Islet precursor cell (in vitro differentiated cells): Measurements from ENCODE around the gene GBX2.

Experiments
- DNase-seq: peaks from one replicate; pipeline ENCODE4 v3.0.0-alpha.2; 2018

GBX2 gene

DNA sequence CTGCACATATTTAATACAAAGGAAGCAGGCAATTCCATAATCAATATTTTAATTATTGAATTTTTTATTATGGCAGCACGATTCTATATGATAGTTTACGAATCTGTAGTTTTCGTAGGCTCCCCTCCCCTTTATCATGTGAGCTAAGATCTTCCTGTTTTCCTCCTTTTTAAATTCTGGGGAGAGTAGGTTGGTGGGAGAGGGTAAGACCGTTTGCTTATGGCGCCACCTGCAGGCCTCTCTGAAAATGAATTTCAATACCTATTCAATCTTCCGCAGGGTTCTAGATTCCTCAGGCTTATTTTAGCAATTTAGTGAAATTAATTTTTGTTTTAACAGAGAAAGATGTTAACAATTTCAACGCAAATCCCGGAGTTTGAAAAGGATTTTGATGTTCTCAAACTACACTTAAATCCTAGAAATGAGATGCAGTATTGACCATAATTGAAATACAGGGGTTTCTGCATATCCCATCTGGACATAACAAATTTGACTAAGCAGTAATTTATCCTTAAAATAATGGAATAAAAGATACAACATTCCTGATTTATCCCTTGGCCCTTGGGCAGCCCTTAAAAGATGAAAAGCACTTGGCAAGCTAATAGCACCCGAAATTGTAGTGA, 12.8 kb upstream of the GBX2 start:
- peak; percentile 73 for DNase-seq

DNA sequence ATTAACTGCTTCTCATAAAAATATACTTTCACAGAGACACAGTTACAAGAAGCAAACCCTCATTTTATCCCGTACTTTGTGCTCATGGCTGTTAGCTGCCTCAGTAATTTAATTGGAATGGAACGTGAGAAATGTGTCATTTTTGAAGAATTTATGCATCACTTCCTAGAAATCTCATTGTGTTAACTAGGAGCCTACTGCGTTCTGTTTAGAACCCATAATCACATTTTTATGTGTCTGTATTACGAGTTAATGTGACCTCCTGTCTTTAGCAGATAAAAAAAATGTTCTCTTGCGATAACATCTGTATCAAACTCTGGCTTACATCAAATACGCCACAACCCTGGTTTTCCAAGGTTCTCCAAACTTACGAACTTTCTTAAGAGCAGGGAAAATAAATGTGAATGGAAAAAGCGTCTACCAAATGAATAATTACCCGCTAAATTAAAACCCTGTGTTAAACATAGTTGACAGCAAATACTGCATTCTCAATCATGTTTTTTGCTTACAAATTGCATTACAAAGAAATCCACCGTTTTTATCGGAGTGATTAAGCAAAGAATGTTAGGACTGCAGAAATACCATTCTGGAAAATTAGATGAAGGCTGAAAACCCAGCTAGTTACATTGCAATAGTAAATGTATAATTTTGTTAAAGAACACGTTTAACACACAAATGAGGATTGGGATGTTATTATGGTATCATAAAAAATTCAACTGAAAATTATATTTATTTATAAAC, 12.1 kb upstream of the GBX2 start:
- DNase-seq: no peak

DNA sequence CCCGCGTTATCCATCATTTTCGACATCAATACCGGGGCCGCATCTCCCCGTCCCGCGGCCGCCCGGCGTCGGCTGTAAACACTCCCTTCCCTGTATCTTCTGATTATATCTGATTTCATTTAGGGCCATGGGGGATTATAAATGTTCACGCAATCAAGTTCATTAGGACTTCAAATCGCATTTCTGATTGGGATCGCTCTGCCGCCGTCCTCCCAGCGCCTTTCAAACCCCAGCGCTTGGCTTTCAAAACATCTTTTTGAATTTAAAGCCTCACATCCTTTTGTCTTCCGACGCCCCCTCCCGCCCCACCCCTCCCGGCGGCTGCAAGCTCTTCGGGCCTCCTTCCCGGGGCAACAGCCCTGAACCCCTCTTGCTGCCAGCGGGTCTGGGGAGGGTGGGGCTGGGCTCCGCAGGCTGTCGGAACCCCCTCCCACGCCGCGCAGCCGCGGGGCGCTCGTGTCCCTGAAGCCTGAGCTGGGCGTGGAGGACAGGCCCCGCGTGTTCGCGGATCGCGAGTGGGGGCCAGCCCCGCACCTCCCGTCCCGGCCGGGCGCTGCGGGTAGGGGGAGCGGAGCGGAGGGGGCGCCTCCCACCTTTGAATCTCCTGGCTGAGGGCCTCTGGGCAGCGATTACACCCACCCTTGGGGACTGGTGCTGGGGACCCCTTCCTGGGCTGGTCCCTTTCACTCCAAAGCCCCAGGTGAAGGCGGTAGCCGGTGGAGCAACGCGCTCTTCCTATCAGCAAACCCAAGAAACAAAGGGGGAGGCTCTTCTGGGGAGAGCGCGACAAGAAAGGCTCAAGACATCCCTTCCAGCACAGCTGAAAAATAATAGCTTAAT, 11.3 kb upstream of the GBX2 start:
- DNase-seq: peak; percentile 55

DNA sequence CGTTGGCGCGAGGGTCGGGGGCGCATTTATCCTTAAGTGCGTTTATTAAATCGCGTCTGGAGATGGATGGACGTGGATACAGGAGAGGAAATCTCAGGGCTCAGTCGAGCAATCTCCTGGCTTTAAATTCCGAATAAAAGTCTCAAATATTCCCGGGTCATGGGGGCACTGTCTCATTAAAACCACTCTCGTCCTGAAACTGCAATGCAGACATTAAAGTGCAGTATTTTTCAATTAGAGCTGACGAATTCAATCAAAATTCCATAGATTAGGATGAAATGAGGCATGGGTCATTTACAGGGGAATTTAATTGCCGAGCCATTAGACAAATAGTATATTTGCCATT, 10.7 kb upstream of the GBX2 start:
- no peak for DNase-seq

DNA sequence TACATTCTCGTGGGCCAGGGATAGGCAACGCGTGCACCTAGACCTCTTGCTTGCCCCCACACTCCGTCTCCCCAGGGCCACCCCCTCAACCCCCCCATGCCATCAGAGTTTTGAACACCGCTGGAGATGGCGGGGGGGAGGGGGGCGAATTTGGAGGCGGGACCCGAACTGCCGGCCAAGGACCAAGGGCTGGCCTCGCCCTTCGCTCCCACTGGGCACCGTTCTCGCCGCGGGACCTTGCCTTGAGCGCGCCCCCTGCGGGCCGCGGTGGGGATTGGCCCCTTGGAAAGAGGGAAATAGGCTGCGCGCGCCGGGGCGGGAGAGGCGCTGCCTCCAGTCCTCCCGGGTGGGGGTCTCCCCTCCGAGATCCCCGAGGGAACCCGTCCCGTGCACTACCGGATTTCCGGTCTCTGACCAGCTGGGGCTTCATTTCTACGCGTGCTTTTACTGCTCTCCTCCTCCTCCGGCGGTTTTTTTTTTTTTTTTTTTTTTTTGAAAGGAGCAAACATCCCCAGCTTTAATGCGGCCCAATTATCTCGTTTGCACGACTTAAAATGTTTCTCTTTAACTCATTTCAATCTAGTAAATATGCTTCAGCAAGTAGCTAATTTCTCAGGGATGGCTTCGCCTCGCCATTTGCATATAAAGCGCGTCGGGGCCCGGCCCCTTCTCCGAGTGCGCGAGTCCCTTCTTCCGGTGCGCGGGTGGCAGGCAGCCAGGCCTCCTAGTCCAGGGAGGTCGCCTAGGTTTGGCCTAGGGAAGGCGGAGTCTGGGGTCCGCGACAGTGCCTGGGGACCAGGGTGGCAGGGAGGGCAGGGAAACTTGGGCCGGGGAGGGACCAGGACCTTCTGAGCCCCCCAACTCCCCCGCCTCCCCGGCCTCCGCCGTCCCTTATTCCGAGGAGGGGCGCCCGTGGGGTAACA, 10.0 kb upstream of the GBX2 start:
- DNase-seq: peak; percentile 90

DNA sequence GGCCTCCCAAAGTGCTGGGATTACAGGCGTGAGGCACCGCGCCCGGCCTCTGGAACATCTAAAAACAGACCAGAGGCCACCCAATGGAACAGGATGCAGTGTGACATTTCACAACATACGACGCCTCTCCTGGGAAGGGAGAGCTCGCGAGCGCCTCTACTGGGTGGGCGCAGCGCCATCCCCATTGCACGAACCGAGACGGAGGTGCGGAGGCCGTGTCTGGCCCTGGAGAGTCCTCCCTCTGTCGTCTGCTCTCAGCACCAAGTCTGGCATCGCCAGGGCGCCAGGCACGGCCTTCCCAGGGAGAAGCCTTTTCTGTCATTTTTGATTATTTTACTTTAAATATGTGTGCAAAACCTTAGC, 9.4 kb upstream of the GBX2 start:
- DNase-seq: peak; percentile 85

DNA sequence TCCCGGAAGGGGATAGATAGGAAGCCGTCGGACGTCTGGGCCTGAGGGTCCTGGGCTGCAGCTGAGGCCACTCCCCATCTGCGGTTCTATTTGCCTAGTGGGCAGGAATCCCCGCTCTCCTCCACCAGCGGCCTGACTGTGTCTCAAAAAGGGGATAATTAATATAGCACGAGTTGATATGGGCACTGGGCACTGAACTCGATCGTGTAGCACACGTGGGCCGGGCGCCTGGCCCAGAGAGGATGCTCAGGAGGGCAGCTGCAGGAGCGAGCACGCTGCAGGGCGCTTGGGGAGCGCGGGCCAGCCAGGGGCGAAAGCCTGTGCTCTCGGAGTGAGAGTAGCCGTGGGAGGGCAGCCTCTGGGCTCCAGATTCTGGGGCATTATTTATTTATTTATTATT, 8.8 kb upstream of the GBX2 start:
- no peak for DNase-seq

DNA sequence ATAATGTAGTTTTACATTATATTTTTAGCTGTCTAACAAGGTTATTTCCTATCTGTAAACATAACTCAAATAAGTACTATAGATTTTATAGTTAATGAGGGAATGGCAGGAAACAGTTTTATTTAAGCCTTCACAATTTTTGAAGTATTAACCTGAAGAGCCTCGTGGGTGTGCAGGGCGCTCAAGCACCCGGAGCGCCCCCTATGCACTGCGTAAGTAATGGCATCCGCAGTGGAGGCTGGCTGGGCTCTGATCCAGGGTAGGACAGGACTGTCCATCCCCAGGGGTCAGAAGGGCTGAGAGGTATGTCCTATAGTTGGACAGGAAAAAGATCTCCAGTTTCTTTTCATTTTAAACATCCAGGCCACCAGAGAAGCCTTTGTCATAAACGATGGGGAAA, 8.2 kb upstream of the GBX2 start:
- DNase-seq: no peak

DNA sequence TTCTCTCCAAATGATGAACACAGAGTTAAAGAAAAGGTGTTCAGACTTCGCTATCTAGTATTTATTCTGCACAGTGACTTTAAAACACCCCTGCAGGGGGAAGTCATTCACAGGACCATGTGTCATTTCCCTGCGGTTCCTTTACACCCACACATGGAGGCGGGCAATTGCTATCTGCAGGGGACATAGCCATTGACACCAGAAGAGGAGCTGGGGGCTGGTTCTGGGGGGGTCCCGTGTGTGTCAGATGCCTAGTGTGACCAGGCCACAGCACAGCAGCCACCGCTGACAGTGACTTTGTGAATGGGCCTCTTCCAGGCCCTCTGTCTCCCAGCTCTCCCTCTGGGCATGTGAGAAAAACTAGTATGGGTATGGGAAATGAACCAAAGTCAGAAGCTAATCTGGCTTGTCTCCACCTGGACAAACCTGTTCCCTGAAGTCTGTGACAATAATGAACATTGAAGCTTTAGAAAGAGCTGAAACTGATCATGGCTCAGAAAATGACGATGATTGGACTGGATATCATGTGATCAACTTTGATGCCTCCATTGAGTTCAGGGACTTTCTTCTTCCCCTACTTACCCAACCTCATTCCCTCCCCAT, 7.5 kb upstream of the GBX2 start:
- peak; percentile 67 for DNase-seq

DNA sequence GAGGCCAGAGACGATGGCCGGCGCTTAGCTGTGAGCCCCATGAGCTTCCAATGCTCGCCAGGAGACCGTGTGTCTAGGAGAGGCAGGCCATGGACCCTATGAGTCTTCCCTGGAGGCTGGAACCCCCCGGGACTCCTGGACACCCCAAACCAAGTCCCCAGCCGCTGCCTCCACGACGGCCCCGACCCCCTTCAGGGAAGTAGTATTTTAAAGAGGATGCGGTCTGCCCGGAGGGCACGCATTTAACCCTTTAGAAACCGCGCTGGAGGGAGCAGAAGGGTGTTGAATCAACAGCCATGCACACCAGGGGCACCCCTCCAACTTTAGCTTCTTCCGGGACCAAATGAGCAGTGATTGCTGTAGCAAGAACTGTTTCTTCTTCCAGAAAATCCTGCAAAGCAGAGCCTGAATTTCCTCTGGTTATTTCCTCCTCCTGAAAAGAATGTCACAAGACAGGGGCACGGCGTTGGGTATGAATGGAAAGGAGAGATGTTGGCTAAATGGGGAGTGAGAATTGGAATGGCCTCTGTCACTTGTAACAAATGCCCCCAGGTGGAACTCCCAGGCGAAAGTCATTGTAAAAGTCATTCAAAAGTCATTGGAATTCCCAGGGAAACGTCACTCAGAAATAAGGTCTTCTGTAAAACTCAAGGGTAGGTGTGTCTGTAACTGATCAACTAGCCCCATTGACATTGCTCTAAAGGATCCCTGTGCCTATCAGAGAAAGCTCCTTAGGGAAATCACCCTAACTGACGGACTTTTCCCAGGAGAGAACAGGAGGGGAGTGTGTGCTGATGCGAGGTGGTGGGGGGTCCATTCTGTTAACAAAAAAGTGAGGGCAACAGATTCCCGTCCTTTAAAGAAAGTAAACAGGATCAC, 5.8 kb upstream of the GBX2 start:
- no peak for DNase-seq

DNA sequence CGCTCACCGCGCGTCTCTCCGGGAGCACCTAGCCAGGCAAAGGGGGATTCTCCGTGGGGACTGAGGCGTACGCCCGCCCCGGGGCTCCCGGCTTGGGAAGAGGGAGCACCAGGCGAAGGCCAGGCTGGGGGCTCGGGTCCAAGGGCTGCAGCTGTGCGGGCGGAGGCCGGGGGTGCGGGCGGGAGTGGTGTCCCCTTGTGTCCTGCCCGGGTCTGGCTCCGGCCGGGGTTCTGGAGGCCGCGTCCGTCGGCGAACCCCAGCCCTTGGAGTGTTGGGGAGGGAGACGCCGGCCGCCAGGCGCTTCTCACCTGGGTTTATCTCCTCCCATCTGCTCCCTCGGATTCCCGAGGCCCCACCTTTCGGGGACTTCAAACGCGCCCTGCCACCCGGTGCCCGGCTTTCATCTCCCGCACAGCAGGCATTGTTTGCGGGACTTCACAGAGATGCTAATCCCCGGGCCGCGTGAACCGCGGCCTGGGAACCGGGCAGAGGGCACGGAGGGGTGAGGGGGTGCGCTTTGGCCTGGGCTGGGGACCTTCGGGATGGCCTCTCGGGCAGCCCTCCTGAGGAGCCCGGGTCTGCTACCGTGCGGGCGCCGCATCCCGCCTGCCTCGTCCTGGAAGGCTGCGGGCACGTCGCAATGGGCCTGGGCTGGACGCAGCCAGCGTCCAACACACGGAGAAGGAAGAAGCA, 5.0 kb upstream of the GBX2 start:
- DNase-seq: no peak

DNA sequence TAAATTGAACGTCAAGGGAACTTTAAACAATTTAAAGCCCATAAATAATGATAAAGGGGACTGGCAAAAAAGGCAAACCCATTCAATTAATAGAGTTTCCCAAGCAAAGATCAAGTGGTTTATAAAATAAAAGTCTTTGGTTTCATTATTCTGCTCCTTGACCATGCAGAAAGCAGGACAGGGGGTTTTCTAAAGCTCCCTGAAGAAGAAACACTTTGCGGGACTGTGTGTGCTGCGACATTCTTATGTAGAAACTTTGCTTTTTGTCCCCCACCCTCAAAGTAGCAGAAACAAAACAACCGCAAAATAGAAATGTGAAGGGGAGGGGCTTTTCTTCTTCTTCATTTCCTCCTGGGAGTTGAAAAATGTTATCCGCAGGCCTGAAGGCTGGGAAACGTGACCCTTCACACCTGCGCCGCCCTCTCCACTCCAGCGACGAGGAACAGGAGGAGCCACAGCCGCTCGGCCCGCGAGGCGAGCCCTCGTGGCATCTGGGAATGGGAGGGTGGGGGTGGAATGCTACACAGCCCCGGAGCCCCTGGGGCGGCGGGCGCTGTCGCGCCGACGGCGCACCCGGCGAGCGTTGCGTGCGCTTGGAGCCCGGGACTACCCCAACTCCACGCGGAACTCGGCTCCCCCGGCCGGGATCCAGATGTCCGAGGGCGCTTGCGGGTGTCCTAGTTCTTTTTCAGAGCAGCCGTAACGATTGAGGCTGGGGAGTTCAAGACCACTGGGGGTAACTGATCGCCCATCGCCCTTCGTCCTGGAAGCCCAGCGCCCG, 4.3 kb upstream of the GBX2 start:
- no peak for DNase-seq

DNA sequence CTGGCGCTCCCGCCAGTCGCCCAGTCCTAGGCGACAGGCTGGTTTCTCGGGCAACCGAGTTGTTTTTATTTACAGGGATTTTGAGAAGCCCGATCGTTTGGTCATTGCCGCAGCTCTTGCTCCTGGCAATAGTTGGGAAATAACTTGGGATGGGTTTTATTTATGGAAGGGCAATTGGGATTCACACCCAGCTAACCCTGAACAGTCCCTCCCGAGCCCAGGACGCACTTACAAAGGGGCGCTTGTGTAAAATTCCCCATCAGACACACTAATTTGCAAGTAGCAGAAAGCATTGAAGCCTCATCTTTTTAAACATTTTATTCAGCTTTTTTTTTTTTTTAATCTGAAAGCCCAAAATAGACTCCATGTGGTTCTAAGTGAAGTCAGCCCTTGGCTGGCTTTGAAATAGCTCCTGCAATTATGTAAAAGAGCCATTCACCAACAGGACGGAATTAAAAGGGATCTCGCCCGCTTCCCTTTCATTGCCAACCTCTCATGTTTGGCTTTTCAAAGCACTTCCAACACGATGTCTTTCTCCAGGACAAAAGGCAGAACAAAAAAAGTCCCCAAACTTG, 3.6 kb upstream of the GBX2 start:
- no peak for DNase-seq

DNA sequence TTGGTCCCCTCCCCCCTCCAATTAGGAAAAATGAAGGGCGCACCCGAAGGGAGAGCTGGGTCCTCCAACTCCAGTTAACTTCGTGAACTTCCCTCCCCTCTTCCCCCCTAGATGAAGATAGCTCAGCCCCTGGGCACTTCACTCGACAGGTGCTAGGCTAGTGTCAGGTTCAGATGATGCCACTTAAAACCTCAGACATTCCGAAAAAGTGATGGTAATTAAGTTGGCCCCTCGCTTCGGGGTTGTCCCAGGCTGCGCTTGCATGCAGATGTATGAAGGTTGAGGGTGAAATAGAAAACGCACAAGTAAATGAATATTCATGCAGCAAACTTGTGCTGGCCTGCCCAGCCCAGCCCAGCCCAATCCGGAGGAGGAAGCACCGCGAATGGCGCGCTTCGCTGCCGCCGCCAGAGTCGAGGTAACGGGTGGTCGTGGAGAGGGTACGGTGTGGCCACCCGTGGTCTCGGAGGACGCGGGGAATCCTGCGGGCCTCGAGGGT, 3.0 kb upstream of the GBX2 start:
- no peak for DNase-seq

DNA sequence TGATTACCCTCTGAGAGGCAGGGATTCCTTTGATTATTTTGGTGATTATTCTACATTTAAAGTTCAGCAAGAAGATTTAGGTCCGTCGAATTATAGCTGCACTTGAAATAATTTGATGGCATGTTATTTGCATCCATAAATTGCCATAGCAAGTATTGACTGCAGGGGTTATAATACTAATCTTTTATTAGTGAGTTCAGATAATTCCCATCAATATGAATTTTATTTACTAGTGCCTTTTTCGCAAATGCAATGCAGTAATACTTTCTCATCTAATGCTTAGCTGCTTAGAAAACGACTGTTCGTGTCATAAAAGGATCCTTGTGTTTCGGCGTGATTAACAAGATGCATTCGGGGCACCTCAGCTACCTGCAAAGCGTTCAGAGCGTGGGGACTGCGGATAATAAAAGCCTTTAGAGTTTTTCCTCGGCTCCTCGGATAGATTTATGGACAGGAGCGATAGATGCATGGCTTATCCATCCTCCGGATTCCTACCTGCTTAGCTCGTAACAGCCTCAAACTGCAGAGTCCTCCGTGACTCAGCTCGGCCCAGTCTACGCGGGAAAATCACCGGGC, 2.5 kb upstream of the GBX2 start:
- DNase-seq: no peak

DNA sequence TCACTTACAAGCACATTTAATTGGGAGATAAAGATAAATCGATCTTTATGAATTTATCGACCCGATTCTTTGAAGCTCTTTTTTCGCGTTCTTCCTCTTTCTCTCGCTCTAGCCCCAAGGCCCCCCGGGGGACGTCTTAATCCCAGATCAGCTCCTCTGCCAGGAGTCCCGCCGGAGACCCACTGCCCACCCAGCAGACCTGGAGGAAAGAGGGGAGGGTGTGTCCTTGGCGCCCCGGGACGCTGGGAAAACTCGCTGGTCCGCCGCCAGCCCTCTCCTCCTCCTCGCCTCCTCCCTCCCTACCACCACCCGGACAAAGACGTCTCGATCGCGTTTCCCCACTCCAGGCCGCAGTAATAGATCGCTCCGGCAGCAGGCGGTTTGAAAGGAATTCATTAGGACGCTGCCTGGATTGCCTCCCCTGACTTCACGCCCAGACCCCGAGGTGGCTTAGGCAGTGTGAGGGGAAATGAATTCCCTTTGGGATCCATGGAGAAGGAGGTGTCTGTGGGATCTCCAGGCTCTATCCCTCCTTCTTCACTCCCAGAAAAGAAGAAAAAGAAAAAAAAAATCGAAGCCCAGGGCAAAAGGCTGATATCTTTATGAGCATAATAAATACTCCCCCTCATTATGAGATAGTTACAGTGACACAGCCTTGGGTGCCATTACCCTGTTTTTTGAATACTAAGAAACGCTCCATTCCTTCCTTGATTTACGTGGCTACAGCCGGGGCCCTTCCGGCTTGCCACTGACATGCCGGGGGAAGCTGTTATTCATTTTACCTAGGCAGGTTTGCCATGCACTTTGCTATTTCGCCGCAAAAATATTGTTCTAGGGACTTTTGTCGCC, 1.8 kb upstream of the GBX2 start:
- DNase-seq: peak; percentile 72

DNA sequence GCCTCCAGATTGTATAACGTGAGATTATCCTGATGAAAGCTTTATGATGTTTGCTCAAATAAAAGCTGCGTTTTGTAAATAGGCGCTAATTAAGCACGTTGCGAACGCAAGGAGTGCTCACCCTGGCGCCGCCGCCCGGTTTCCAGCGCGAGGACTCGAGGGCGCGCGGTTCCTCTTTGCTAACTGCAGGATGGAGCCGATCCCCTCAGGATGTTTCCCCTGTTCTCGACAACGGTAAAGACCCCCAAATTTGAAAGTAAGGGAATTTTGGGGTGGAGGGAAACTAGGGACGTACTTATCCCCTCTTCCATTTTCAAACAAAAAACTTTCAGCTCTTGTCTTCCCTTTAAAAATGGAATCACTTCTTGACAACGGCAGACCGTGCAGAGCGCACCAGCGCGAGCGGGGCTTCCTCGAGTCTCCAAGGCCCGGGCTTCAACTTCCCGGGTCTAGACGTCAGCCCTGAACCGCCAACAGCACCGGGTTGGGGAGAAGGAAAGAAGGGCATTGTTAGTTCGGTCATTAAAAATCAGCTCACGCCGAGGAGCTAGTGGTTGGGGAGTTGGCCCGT, 1.1 kb upstream of the GBX2 start:
- no peak for DNase-seq
